ENCODE measurements around the gene SPANXA1. TPM values are rescaled to one million over a fixed set of nuclear protein-coding genes. Genes with fewer than 3 reads are reported as not detected.
"Not testable (repeated sequence)": the region's sequence is repeated elsewhere in the genome, so short reads cannot be mapped to it uniquely, and the experiment has no call there.

The SPANXA1 gene
- total RNA-seq, result not detected
- long read RNA-seq, result 0 reads

- DNase-seq (ENCODE audit: missing footprints); intact Hi-C loops (cut with DNase I); ATAC-seq: not testable (repeated sequence)
Observed at GRCh38 chrX:141584638-141585037, at the start of gene SPANXA1. Gene SPANXA1 (minus strand): TSS chrX:141584738. CDS start chrX:141584678, 60 bp downstream.

GRCh38 chrX:141632124-141632523, 47.6 kb upstream of the SPANXA1 start:
- no peak for ATAC-seq
- intact Hi-C loops (cut with DNase I), result no loop called here
- no peak for DNase-seq (ENCODE audit: missing footprints)

- no peak for ATAC-seq
- DNase-seq (ENCODE audit: missing footprints), result no peak
- intact Hi-C loops (cut with DNase I), result no loop called here
Observed at GRCh38 chrX:141619336-141619735, 34.8 kb upstream of the SPANXA1 start.

- intact Hi-C loops (cut with DNase I), result no loop called here
Observed at GRCh38 chrX:141609111-141609510, 24.6 kb upstream of the SPANXA1 start.

GRCh38 chrX:141589408-141589807, 4.9 kb upstream of the SPANXA1 start, which contains the start of gene SPANXA2:
Gene SPANXA2 (plus strand): TSS chrX:141589708. CDS start chrX:141589768, 60 bp downstream.
- ATAC-seq; intact Hi-C loops (cut with DNase I); DNase-seq (ENCODE audit: missing footprints): not testable (repeated sequence)

More at GRCh38 chrX:141609111-141609510, 24.6 kb upstream of the SPANXA1 start:
- DNase-seq (ENCODE audit: missing footprints) (no peak), ATAC-seq (no peak)

GRCh38 chrX:141542551-141542950, 42.0 kb downstream of the SPANXA1 start:
- intact Hi-C loops (cut with DNase I); ATAC-seq: not testable (repeated sequence)
- peak; percentile 4 for DNase-seq (ENCODE audit: missing footprints)

Other genes starting within 250 kb of the SPANXA1 start
- gene SPANXA2, start 5.0 kb upstream of the SPANXA1 start, total RNA-seq, result not detected
- gene SPANXD, start 114.0 kb upstream of the SPANXA1 start, total RNA-seq, result not detected